ENCODE data around the gene MKKS.

The MKKS gene

GRCh38 chr20:10433623-10434466, at the start of gene MKKS:
Gene MKKS (minus strand): TSS chr20:10434222. CDS start chr20:10413514, 20,708 bp downstream.
- DNase-seq: peak; percentile 90

- DNase-seq: no peak
Measured at GRCh38 chr20:10483691-10484090, 49.7 kb upstream of the MKKS start.

GRCh38 chr20:10481676-10482075, 47.7 kb upstream of the MKKS start:
- DNase-seq: no peak

- DNase-seq: no peak
Measured at GRCh38 chr20:10478930-10479329, 44.9 kb upstream of the MKKS start.

DNA sequence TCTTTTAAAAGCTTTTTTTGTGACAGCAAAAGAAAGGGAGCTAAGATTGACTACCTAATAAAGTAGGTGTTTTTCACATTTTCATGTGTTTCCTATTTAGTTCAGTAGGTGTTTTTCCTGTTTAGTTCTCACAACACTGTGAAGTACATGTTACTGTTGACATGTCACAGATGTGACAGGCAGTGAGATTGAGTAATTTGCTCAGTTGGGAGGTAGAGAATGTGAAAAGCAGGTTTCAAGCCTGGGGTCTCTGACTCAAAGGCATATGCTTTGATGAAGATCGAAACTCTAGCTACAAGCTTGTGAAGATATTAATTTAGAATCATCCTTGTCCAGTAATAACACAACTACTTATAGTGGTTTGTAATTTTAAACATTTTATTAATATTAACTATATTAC, 44.2 kb upstream of the MKKS start:
- DNase-seq: no peak

- DNase-seq: peak; percentile 40
Measured at GRCh38 chr20:10476319-10476724, 42.3 kb upstream of the MKKS start.

GRCh38 chr20:10475225-10475624, 41.2 kb upstream of the MKKS start:
- DNase-seq: no peak

- DNase-seq: no peak
Measured at GRCh38 chr20:10474606-10475184, 40.7 kb upstream of the MKKS start.

GRCh38 chr20:10472871-10473270, 38.8 kb upstream of the MKKS start:
- DNase-seq: no peak

DNA sequence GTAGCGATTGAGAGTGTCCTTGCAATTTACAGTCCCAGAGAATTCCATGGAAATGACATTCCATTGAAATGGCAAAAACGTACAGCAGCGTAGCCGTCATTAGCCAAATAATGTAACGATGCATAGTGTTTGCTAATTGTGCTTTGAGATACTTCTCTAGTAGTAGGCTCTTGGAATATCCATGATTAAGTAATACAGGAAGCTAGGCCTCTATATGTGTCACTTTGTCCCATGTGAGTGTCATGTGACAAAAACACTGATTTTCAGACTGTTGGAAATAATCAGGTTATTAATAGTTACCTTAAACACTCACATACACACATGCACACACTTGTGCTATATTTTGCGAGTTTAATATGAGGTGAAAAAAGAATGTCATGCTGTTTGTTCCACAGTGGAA, 36.3 kb upstream of the MKKS start:
- no peak for DNase-seq

DNA sequence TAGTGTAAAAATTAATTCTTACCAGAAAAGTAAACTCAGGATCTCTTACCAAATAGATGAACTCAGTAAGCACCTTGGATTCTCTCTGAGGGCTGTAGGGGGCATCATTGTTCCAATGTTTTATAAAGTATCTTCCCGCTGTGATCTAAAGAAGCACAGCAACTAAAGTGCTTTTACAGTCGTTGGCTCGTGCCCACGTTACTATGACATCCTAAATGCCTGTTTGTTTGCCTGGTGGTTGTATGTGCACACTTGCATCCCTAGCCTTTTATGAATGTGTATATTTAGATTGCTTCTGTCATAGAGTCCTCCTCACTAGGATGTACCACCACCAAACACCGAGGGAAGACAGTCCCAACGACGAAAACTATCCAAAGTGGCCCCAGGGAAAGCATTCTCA, 35.6 kb upstream of the MKKS start:
- peak; percentile 74 for DNase-seq

DNA sequence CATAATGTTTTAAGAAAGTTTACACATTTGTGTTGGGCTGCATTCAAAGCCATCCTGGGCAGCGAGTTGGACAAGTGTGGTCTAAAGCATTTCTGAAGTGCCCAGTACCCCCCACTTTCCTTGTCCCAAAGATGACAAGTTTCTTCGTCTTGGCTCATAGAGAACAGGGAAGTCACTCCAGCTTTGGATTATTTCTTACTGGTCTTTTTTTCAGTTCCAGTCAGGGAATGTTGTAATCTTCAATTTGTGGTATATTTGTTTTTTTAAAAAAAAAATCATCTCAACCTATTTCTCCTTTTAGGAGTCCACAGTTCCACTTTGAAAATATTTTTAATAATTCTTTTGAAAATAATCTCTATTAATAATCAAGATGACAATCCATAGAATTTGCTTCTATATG, 35.0 kb upstream of the MKKS start:
- no peak for DNase-seq

DNA sequence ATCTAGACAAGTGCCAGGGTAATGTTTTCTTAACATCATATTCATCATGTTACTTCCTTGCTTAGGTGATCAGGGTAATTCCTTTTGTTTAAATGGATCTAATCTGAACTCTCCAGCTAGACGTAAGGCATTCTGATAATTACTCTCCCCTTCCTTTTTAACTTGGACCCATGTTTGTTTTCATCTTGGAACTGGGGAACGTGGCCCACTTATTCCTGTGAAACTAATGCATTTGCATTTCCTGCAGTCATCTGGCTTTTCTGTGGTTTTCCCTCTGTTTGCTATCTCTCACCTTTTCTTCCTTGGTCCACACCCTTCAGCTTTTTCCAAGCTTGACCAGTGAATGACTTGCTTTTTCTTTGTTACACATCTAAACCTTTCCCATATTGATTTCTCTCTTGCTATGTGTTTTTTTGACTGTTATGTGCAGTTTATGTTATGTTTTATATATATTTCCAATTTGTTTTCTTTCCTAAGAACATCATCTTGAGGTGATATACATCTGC, 34.4 kb upstream of the MKKS start:
- DNase-seq: no peak

DNA sequence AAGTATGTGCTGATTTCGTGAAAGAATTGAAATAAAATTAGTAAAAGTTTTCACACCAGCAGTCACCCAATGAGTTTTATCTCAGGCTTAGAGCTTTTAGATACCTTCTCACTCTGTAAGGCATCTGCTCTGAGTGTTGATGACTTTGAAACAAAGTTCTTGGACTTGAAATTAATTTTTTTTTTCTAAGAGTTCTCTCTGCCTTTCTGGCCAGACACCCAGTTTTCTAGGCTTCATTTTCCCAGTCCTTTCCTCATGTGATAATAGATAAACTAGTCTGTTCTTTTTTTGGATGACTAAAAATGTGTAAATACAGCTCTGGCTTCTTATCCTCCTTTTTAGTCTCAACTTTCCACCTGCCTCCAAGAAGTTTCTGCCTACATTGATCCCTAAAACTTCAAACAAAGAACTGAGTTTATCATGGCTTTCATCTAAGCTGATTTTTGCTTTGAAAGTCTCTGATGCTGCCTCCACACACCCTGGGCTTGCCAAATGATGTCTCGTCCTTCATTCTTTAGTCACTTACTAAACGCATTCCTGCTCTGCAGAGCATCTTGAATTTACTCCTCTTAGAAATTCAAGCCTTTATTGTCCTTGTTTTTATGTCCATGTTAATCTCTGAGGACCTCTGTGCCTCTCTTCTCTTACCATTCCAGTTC, 33.8 kb upstream of the MKKS start:
- peak; percentile 16 for DNase-seq

GRCh38 chr20:10466855-10467254, 32.8 kb upstream of the MKKS start:
- DNase-seq: no peak

DNA sequence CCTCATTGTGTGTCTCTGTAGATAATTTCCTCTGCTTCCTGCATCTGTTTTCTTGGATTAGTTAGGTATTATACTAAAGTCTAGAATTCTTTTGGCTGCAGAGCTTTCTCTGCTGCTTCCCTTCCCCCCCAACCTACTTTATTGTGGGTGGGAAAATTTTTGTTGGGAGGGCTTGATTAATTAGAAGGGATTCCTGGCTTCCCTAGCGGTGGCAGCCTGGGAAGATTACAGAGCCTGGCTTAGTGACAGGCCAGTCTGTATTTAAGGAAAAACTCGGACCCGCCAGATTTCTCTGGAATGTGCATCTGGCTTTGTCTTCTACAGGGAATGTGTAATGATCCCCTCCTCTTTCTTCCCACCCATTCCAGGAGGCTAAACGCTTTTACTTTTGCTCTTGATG, 32.3 kb upstream of the MKKS start:
- DNase-seq: no peak

DNA sequence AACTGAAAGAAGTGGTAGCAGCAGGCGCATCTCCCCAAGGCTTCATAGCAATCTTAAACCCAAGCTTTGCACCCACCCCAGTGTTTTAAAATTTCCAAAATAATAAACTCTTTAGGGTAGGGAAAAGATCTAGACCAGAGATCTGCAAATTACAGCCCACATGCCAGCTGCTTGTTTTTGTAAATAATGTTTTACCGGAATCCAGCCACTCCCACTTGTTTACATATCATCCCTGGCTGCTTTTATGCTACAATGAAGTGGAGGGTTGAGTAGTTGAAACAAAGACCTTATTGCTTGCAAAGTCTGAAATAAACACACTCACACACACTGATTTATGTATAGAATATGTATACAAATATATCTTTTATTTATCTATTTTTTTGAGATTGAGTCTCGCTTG, 31.1 kb upstream of the MKKS start:
- DNase-seq: no peak

- DNase-seq: no peak
Measured at GRCh38 chr20:10463622-10464021, 29.6 kb upstream of the MKKS start.

DNA sequence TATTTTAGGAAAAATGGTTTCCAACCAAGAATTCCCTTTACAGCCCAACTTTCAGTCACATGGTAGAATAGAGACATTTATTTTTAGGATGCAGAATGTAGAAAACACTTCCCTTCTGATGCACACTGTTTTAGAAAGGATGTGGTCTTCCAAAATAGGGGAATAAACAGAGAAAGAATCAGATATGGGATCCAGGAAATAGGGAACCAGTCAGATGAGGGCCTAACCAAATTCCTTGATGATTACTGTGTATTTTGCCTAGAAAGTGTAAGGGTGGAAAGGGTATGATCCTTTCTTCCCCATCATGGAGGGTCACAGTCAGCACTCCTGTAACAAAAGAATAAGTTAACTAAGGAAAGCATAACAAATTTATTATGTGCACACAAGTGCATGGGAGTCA, 28.5 kb upstream of the MKKS start:
- DNase-seq: peak; percentile 17

DNA sequence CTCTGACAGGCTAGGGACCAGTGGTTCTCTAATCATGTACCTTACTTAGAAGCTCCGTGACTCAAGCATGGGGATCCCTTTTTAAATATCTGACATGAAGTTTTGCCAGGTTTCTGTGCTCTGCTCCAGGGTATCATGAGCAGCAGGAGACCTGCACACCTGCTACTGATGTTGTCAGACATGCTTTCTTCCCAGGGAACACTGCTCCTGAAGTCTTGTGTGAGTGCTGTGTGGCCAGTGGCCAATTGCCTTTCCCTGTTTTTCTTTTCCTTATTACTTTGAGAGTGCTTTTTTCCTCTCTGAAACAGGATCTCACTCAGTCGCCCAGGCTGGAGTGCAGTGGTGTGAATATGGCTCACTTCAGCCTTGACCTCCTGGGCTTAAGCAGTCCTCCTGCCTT, 27.5 kb upstream of the MKKS start:
- no peak for DNase-seq

DNA sequence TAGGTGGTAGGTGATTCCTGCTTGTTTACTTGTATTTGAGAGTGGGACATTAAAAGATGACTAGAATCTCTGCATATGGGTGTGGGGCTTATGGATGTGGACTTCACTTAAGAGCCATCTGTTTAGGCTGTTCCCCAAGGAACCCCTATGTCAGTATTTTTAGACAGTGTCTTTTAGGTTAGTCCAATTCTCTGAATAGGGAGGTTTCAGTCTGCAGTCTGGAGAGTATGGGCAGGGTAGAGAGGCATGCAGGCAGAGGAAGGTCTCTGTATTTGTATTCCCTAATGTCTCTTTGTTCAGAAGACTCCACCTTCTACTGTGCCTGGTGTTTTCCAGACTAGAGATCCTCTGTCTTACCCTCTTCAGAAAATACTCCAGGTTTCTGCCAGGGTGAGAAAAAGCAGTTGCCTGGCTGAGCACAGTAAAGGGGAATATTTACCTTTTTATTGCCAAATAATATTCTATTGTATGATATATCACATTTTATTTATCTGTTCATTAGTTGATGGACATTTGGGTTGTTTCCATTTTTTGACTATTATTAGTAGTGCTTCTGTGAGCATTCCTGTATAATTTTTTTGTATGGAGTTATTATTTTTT, 20.2 kb upstream of the MKKS start:
- no peak for DNase-seq

DNA sequence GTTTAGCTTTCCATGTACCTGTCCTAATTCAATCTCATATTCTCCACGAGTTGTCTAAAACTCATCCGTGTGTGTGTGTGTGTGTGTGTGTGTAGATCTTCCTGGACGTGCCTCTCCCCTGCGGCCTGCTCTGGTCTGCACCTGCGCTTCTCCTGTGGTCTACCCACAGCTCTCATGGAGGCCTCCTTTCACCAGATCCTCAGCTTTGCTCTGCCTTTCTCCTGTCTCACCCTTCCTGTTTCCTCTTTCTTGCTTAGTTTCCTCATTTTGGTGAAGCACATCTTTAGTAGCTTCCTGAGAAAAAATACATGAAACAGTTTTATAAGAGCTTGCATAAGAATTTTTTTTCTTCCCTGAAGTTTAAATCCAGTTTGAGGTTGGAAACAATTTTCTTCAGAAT, 19.2 kb upstream of the MKKS start:
- DNase-seq: no peak

GRCh38 chr20:10449270-10449669, 15.2 kb upstream of the MKKS start:
- DNase-seq: no peak
